Esophagus muscularis mucosa (tissue), 4 donors: Measurements from ENCODE around the gene NRXN3. TPM values are rescaled to one million over a fixed set of nuclear protein-coding genes. Genes with fewer than 3 reads are reported as not detected.

Source experiments
- DNase-seq: peaks from one replicate; pipeline ENCODE4 v3.0.0-alpha.2; 2017; ENCODE audit errors: extremely low spot score
- H3K27ac ChIP-seq, 4 donors: fragments of 200-600 bp; sonication (generic); replicated peaks in 1 of 4; 1 replicate in 3 of 4; 2 replicates in 1 of 4; pipeline ENCODE4 v1.5.1; 2016 to 2019; ENCODE audit warnings: mild to moderate bottlenecking in 1 of 4
- H3K27me3 ChIP-seq, 4 donors: fragments of 200-600 bp; sonication (generic); one replicate each; pipeline versions ENCODE4 v1.5.1 to v1.6.0; 2016 to 2019
- H3K36me3 ChIP-seq, 4 donors: fragments of 200-600 bp; sonication (generic); one replicate each; pipeline ENCODE4 v1.5.1; 2016 to 2019
- H3K4me1 ChIP-seq, 4 donors: fragments of 200-600 bp; sonication (generic); one replicate each; pipeline ENCODE4 v1.5.1; 2016 to 2019
- H3K4me3 ChIP-seq, 4 donors: fragments of 200-600 bp; sonication (generic); 1 replicate in 2 of 4; 2 replicates in 2 of 4; pipeline ENCODE4 v1.5.1; 2016 to 2019; ENCODE audit warnings: mild to moderate bottlenecking in 4 of 4, moderate library complexity in 1 of 4
- H3K9me3 ChIP-seq, 4 donors: fragments of 200-600 bp; sonication (generic); 1 replicate in 3 of 4; 2 replicates in 1 of 4; pipeline ENCODE4 v1.5.1; 2016 to 2019
- EP300 ChIP-seq: sonication (generic); formaldehyde crosslinking; IDR thresholded peaks from one replicate; pipeline ENCODE4 v1.6.1; 2017; ENCODE audit warnings: antibody characterized with exemption
- POLR2A ChIP-seq: fragments of 450-650 bp; IDR thresholded peaks from one replicate; pipeline ENCODE4 v1.6.1; 2017; ENCODE audit warnings: antibody characterized with exemption, moderate library complexity, mild to moderate bottlenecking, low read depth
- POLR2AphosphoS5 ChIP-seq, 2 donors: sonication (generic); formaldehyde crosslinking; IDR thresholded peaks; one replicate each; pipeline ENCODE4 v1.6.1; 2017; ENCODE audit warnings: antibody characterized with exemption in 2 of 2
- WGBS: methylation state at CpG from one replicate; pipeline ENCODE4 v1.1.5; 2018; 5-methylcytosine and 5-hydroxymethylcytosine counted together
- intact Hi-C: fragments of 100-400 bp; cut with DNase I; formaldehyde crosslinking; loops from one replicate; pipeline ENCODE4 v1.15.1; 2023
- total RNA-seq, 4 donors: library from RNA; depleted of rRNA; stranded (reverse); fragments of >200 nt; gene quantifications; one replicate each; pipeline versions ENCODE4 v1.1.0 to v1.2.1, GENCODE V29; 2016
- TF ChIP-seq, protein P1 (sequence below), 3 experiments: fragments of 200-600 bp in 2 of 3; fragments of 450-650 bp in 1 of 3; sonication (generic) in 2 of 3; IDR thresholded peaks; one replicate each; pipeline ENCODE4 v1.5.1; 2017 to 2019; ENCODE audit warnings: antibody characterized with exemption in 3 of 3, mild to moderate bottlenecking in 2 of 3, moderate library complexity in 1 of 3

Gene NRXN3
- total RNA-seq, 4 donors from 2014 or later = 71.1 to 159 (median 122) TPM

DNA sequence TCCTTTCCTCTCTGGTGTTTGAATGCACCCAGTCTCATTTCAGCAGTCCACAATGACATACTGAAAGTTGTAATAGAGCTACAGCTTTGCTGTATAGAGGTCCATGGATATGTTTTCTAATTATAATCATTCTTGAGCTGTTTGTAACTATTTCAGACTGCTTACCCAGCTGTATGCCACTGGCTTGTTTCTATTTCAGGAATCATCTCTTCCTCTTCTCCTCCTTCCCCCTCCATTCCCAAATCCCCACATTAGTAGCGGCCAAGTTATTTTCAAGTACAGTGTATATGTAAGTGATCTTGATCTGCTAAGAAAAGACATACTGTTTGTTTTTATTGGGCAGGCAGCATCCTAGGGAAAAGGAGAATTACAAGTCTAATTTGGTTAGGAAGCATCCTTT lies 1266.2 kb downstream of the NRXN3 start:
- H3K4me3 ChIP-seq = no peak overlapping the region

DNA sequence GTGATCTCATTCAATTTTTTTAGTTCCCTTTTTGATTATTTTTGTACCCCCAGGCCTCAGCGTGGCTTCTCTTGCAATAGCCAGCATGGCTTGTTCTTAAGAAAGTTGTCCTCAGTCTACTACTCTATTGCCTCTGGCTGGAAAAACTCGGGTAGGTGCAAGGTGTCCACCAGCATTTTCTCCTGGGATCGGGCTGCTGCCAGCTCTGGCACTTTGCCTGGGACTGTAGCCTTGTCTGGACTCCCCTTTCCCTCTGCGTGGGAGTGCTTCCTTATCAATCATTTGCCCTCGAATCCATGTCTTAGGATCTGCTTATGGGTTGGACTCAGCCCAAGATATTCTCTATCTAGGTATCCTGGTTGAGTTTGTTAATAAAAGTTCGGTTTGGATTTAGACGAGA lies 1267.8 kb downstream of the NRXN3 start:
- no peaks in the 10 kb centered on the region for H3K36me3 ChIP-seq
- intact Hi-C loops = no loop called here
- peak overlapping the region in 1 of 4 donors; percentile 15 for H3K27ac ChIP-seq
- no peak overlapping the region for H3K4me3 ChIP-seq
- no peaks in the 10 kb centered on the region for H3K27me3 ChIP-seq
- H3K9me3 ChIP-seq = no peaks in the 10 kb centered on the region
- no peak for DNase-seq
- 69% methylated on average over 7 of the region's 7 CpGs for WGBS
- peaks cover 0 to 57% (median 49%) of the 10 kb centered on the region in 4 donors for H3K4me1 ChIP-seq
- TF ChIP-seq POLR2AphosphoS5 (IDR thresholded peaks at IDR 0.05) (no peak), EP300 (no peak), POLR2A (no peak)
- TF ChIP-seq, protein P1, sequence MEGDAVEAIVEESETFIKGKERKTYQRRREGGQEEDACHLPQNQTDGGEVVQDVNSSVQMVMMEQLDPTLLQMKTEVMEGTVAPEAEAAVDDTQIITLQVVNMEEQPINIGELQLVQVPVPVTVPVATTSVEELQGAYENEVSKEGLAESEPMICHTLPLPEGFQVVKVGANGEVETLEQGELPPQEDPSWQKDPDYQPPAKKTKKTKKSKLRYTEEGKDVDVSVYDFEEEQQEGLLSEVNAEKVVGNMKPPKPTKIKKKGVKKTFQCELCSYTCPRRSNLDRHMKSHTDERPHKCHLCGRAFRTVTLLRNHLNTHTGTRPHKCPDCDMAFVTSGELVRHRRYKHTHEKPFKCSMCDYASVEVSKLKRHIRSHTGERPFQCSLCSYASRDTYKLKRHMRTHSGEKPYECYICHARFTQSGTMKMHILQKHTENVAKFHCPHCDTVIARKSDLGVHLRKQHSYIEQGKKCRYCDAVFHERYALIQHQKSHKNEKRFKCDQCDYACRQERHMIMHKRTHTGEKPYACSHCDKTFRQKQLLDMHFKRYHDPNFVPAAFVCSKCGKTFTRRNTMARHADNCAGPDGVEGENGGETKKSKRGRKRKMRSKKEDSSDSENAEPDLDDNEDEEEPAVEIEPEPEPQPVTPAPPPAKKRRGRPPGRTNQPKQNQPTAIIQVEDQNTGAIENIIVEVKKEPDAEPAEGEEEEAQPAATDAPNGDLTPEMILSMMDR (IDR thresholded peaks at IDR 0.05) = no peak

More for the DNA sequence above, 1266.2 kb downstream of the NRXN3 start:
- no peaks in the 10 kb centered on the region for H3K36me3 ChIP-seq
- intact Hi-C loops = no loop called here
- peak overlapping the region in 2 of 4 donors; percentile 1 to 5 for H3K27ac ChIP-seq
- no peaks in the 10 kb centered on the region for H3K9me3 ChIP-seq
- H3K4me1 ChIP-seq = peaks cover 0 to 43% (median 36%) of the 10 kb centered on the region in 4 donors
- DNase-seq = no peak
- 57% methylated on average over 1 of the region's 1 CpG for WGBS
- no peaks in the 10 kb centered on the region for H3K27me3 ChIP-seq
- TF ChIP-seq, protein P1 (IDR thresholded peaks at IDR 0.05) = no peak
- no peak for TF ChIP-seq POLR2A
- TF ChIP-seq POLR2AphosphoS5 (IDR thresholded peaks at IDR 0.05) = no peak
- TF ChIP-seq EP300 = no peak

DNA sequence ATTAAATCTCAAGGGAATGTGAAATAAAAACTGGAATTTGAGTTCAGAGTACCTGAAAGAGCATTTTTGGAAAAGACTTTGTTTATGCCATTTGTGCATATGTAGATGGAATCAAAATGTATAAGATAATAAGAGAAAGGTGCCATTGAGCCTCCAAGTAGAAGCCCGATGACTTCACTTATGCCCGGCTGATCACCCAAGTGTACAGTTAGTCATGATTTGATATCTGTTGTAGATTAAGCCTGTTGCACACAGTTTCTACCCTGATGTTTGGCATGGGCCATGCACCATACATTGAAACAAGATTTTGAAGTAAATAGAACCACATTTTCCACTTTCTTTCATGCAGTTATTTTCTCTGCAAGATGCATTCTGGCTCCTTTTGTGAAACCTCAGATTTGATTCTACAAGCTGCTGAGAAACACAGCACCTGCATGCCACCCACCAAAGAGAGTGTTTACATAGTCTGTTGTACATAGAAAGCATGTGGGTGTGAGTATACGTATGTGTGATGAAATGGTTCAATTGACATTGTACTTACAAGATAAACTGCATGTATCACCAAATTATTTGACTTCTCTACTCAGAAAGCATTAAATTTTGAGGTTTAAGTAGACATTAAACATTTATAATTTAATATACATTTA lies 1268.6 kb downstream of the NRXN3 start:
- WGBS = 83% methylated on average over 3 of the region's 3 CpGs
- no peaks in the 10 kb centered on the region for H3K36me3 ChIP-seq
- TF ChIP-seq, protein P1 (IDR thresholded peaks at IDR 0.05) = no peak
- TF ChIP-seq POLR2AphosphoS5 (IDR thresholded peaks at IDR 0.05) (no peak), EP300 (no peak), POLR2A (no peak)
- H3K9me3 ChIP-seq = no peaks in the 10 kb centered on the region
- intact Hi-C loops = no loop called here
- no peaks in the 10 kb centered on the region for H3K27me3 ChIP-seq
- peaks cover 0 to 66% (median 58%) of the 10 kb centered on the region in 4 donors for H3K4me1 ChIP-seq
- H3K4me3 ChIP-seq = no peak overlapping the region
- H3K27ac ChIP-seq = peak overlapping the region in 1 of 4 donors; percentile 15
- DNase-seq = no peak

DNA sequence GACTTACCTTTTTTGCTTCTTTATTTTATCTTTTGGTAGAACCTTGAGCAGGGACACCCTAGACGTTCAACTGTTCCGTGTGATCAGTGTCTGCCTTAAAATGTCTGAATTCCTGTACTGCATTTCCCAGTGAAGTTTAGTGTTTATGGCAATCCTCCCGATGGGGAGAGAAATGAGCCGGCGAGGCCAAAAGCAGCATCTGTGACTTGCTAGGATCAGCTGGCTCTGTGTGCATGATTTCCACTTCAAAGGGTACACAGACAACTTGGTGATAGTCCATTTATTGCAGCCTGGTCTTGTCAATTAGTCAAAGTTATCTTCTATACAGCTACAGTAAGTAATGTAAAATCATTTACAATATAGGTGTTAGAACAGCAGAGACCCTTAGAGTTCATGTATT lies 1272.6 kb downstream of the NRXN3 start:
- H3K27me3 ChIP-seq = no peaks in the 10 kb centered on the region
- TF ChIP-seq EP300 (no peak), POLR2A (no peak), POLR2AphosphoS5 (IDR thresholded peaks at IDR 0.05) (no peak)
- TF ChIP-seq, protein P1 (IDR thresholded peaks at IDR 0.05) = no peak
- 26% methylated on average over 5 of the region's 5 CpGs for WGBS
- H3K36me3 ChIP-seq = no peaks in the 10 kb centered on the region
- H3K4me3 ChIP-seq = no peak overlapping the region
- no peaks in the 10 kb centered on the region for H3K9me3 ChIP-seq
- H3K27ac ChIP-seq = peak overlapping the region; percentile 61 to 69 (median 65)
- intact Hi-C loops = loop anchor here (10.0 kb wide), 1 partner anchor 158 kb away; no protein-coding TSS in a partner anchor
- peaks cover 0 to 53% (median 38%) of the 10 kb centered on the region in 4 donors for H3K4me1 ChIP-seq
- DNase-seq = no peak
